Measurements from ENCODE around the gene KCNAB2. TPM values are rescaled to one million over a fixed set of nuclear protein-coding genes. Genes with fewer than 3 reads are reported as not detected.

The KCNAB2 gene
- polyA plus RNA-seq, 1 of the 3 experiments (the other 2 are of a cell fraction), result 7.6 TPM

GRCh38 chr1:6117624-6118023 lies 71.9 kb downstream of the KCNAB2 start (continued):
- TF ChIP-seq ZBTB33 (IDR thresholded peaks at IDR 0.05; ENCODE audit: borderline replicate concordance, low read depth) (no peak), PBX3 (IDR thresholded peaks at IDR 0.05) (no peak), NFIC (IDR thresholded peaks at IDR 0.05; ENCODE audit: borderline replicate concordance) (no peak), NRF1 (IDR thresholded peaks at IDR 0.05; ENCODE audit: low read depth, low read length) (no peak), SIN3A (IDR thresholded peaks at IDR 0.05; ENCODE audit: borderline replicate concordance, low read depth, low read length) (no peak), YY1 (IDR thresholded peaks at IDR 0.05; ENCODE audit: low read depth) (no peak), TEAD4 (IDR thresholded peaks at IDR 0.05; ENCODE audit: borderline replicate concordance, insufficient read depth) (no peak)

- 21% methylated on average over 3 of the region's 3 CpGs for WGBS (ENCODE audit: low lambda C conversion rate)
- Histone ChIP-seq H3K4me2 (no peak overlapping the region), H3K27ac (ENCODE audit: low read depth in 2 of 2, low read length in 1 of 2) (no peak overlapping the region), H3K9ac (no peak overlapping the region), H3K4me1 (ENCODE audit: control insufficient read depth in 1 of 2, insufficient read depth in 2 of 2, low read depth in 1 of 2, low read length in 1 of 2) (no peaks in the 10 kb centered on the region), H3K4me3 (ENCODE audit: low read depth in 2 of 2, low read length in 1 of 2) (no peak overlapping the region), H3K9me3 (no peaks in the 10 kb centered on the region), H3K36me3 (replicated peaks in 1 of 2; ENCODE audit: control insufficient read depth in 1 of 2, insufficient read depth in 2 of 2, low read length in 1 of 2) (no peaks in the 10 kb centered on the region), H2AFZ (ENCODE audit: low read depth) (no peak overlapping the region), H3F3A (replicated peaks; ENCODE audit: insufficient read depth) (no peaks in the 10 kb centered on the region), H3K27me3 (ENCODE audit: insufficient read depth) (no peaks in the 10 kb centered on the region), H4K20me1 (ENCODE audit: insufficient read depth) (no peaks in the 10 kb centered on the region), H3K79me2 (ENCODE audit: insufficient read depth) (no peaks in the 10 kb centered on the region), H3K9me2 (no peaks in the 10 kb centered on the region)
- POLR2A ChIA-PET, result no interaction called here
- no peak for TF ChIP-seq NFIC (IDR thresholded peaks at IDR 0.05; ENCODE audit: borderline replicate concordance)
- TF ChIP-seq USF2 (IDR thresholded peaks at IDR 0.05; ENCODE audit: borderline replicate concordance, low read depth, low read length), result no peak
- DNase-seq, result no peak
- CTCF ChIA-PET, result no interaction called here
Measured at GRCh38 chr1:6118415-6118814, 72.7 kb downstream of the KCNAB2 start.

- H3K27me3 ChIP-seq (ENCODE audit: insufficient read depth), result no peaks in the 10 kb centered on the region
- no peak overlapping the region for H3K4me3 ChIP-seq (ENCODE audit: low read depth in 2 of 2, low read length in 1 of 2)
- no peaks in the 10 kb centered on the region for H3K4me1 ChIP-seq (ENCODE audit: control insufficient read depth in 1 of 2, insufficient read depth in 2 of 2, low read depth in 1 of 2, low read length in 1 of 2)
- ChIA-PET POLR2A (no interaction called here), CTCF (no interaction called here)
- H3K9me3 ChIP-seq, result no peaks in the 10 kb centered on the region
- no peaks in the 10 kb centered on the region for H3K79me2 ChIP-seq (ENCODE audit: insufficient read depth)
- H3K9me2 ChIP-seq, result no peaks in the 10 kb centered on the region
- H3K4me2 ChIP-seq, result no peak overlapping the region
- no peaks in the 10 kb centered on the region for H3K36me3 ChIP-seq (replicated peaks in 1 of 2; ENCODE audit: control insufficient read depth in 1 of 2, insufficient read depth in 2 of 2, low read length in 1 of 2)
- H3F3A ChIP-seq (replicated peaks; ENCODE audit: insufficient read depth), result no peaks in the 10 kb centered on the region
- H3K27ac ChIP-seq (ENCODE audit: low read depth in 2 of 2, low read length in 1 of 2), result no peak overlapping the region
- no peak for DNase-seq
- H3K9ac ChIP-seq, result no peak overlapping the region
- 61% methylated on average over 6 of the region's 18 CpGs for WGBS (ENCODE audit: low lambda C conversion rate)
- H2AFZ ChIP-seq (ENCODE audit: low read depth), result no peak overlapping the region
- H4K20me1 ChIP-seq (ENCODE audit: insufficient read depth), result no peaks in the 10 kb centered on the region
- no peak for TF ChIP-seq USF2 (IDR thresholded peaks at IDR 0.05; ENCODE audit: borderline replicate concordance, low read depth, low read length)
- no peak for TF ChIP-seq POLR2AphosphoS5 (IDR thresholded peaks at IDR 0.05; ENCODE audit: low read depth, low read length)
- TF ChIP-seq RFX5 (IDR thresholded peaks at IDR 0.05; ENCODE audit: low read length), result no peak
- no peak for TF ChIP-seq PBX3 (IDR thresholded peaks at IDR 0.05)
- no peak for TF ChIP-seq MAX (IDR thresholded peaks at IDR 0.05; ENCODE audit: low read depth)
- no peak for TF ChIP-seq MEF2A (IDR thresholded peaks at IDR 0.05; ENCODE audit: borderline replicate concordance, low read depth)
- TF ChIP-seq USF1 (IDR thresholded peaks at IDR 0.05; ENCODE audit: borderline replicate concordance, low read depth), result no peak
- no peak for TF ChIP-seq CHD2 (IDR thresholded peaks at IDR 0.05; ENCODE audit: low read length, partially characterized antibody)
- no peak for TF ChIP-seq FOXJ3 (CRISPR knock-in tag; IDR thresholded peaks at IDR 0.05)
- no peak for TF ChIP-seq GATA2 (CRISPR knock-in tag; IDR thresholded peaks at IDR 0.05)
- TF ChIP-seq IRF3 (IDR thresholded peaks at IDR 0.05; ENCODE audit: low read depth, low read length), result no peak
Measured at GRCh38 chr1:6121021-6121421, 75.3 kb downstream of the KCNAB2 start.
